ENCODE measurements around the gene NRSN2.
A peak's percentile ranks its signal among the peaks of the same experiment; 100 is the strongest.

The NRSN2 gene

GRCh38 chr20:397432-398237 lies 50.7 kb downstream of the NRSN2 start:
- peaks cover 6 to 50% (median 34%) of the 10 kb centered on the region in 4 experiments for H3K36me3 ChIP-seq (ENCODE audit: control insufficient read depth in 4 of 4, insufficient read depth in 4 of 4, low read length in 3 of 4)
- no peaks in the 10 kb centered on the region for H3K27me3 ChIP-seq (replicated peaks in 2 of 5; ENCODE audit: control insufficient read depth in 4 of 5, insufficient read depth in 5 of 5, low read length in 4 of 5)
- H3K9me3 ChIP-seq (ENCODE audit: control extremely low read depth in 1 of 5, control insufficient read depth in 4 of 5, insufficient read depth in 2 of 5, low read depth in 1 of 5, low read length in 4 of 5): no peaks in the 10 kb centered on the region
- CTCF ChIA-PET: interaction anchor here (1.4 kb wide), 1 partner anchor 10 kb away, joined by 3 read pairs; no protein-coding TSS in a partner anchor
- H3K27ac ChIP-seq (ENCODE audit: insufficient read depth in 1 of 2, low read depth in 1 of 2, low read length in 2 of 2, poor library complexity in 1 of 2, severe bottlenecking in 2 of 2): no peak overlapping the region
- H3K4me1 ChIP-seq (ENCODE audit: control extremely low read depth in 1 of 4, control insufficient read depth in 4 of 4, insufficient read depth in 4 of 4, low read length in 3 of 4): peaks cover 0 to 19% (median 5%) of the 10 kb centered on the region in 4 experiments
- POLR2A ChIA-PET: interaction anchor here (1.3 kb wide), 1 partner anchor 10 kb away, joined by 3 read pairs; no protein-coding TSS in a partner anchor
- no peak for DNase-seq
- 98% methylated on average over 3 of the region's 6 CpGs for WGBS (ENCODE audit: insufficient coverage)
- no peak overlapping the region for H3K4me3 ChIP-seq (ENCODE audit: control insufficient read depth in 1 of 7, extremely low read depth in 1 of 7, insufficient read depth in 4 of 7, low read depth in 2 of 7, low read length in 6 of 7)

- Histone ChIP-seq H3K4me1 (ENCODE audit: control extremely low read depth in 1 of 4, control insufficient read depth in 4 of 4, insufficient read depth in 4 of 4, low read length in 3 of 4) (peaks cover 0 to 19% (median 5%) of the 10 kb centered on the region in 4 experiments), H3K27ac (ENCODE audit: insufficient read depth in 1 of 2, low read depth in 1 of 2, low read length in 2 of 2, poor library complexity in 1 of 2, severe bottlenecking in 2 of 2) (no peak overlapping the region), H3K27me3 (replicated peaks in 2 of 5; ENCODE audit: control insufficient read depth in 4 of 5, insufficient read depth in 5 of 5, low read length in 4 of 5) (no peaks in the 10 kb centered on the region), H3K4me3 (ENCODE audit: control insufficient read depth in 1 of 7, extremely low read depth in 1 of 7, insufficient read depth in 4 of 7, low read depth in 2 of 7, low read length in 6 of 7) (no peak overlapping the region), H3K9me3 (ENCODE audit: control extremely low read depth in 1 of 5, control insufficient read depth in 4 of 5, insufficient read depth in 2 of 5, low read depth in 1 of 5, low read length in 4 of 5) (no peaks in the 10 kb centered on the region), H3K36me3 (ENCODE audit: control insufficient read depth in 4 of 4, insufficient read depth in 4 of 4, low read length in 3 of 4) (peaks cover 6 to 38% (median 28%) of the 10 kb centered on the region in 4 experiments)
- POLR2A ChIA-PET: interaction anchor here (1.0 to 1.3 kb wide), 2 partner anchors 8 to 17 kb away, joined by 3 read pairs; no protein-coding TSS in a partner anchor
- no peak for DNase-seq
- 98% methylated on average over 9 of the region's 9 CpGs for WGBS (ENCODE audit: insufficient coverage)
- CTCF ChIA-PET: interaction anchor here (0.8 to 1.6 kb wide), 5 partner anchors 8 to 80 kb away, joined by 3 to 5 read pairs (median 3); no protein-coding TSS in a partner anchor
These were observed 52.3 kb downstream of the NRSN2 start for GRCh38 chr20:399182-399707.

- Histone ChIP-seq H3K27me3 (replicated peaks in 2 of 5; ENCODE audit: control insufficient read depth in 4 of 5, insufficient read depth in 5 of 5, low read length in 4 of 5) (no peaks in the 10 kb centered on the region), H3K4me1 (ENCODE audit: control extremely low read depth in 1 of 4, control insufficient read depth in 4 of 4, insufficient read depth in 4 of 4, low read length in 3 of 4) (peaks cover 0 to 19% (median 5%) of the 10 kb centered on the region in 4 experiments), H3K27ac (ENCODE audit: insufficient read depth in 1 of 2, low read depth in 1 of 2, low read length in 2 of 2, poor library complexity in 1 of 2, severe bottlenecking in 2 of 2) (no peak overlapping the region), H3K9me3 (ENCODE audit: control extremely low read depth in 1 of 5, control insufficient read depth in 4 of 5, insufficient read depth in 2 of 5, low read depth in 1 of 5, low read length in 4 of 5) (no peaks in the 10 kb centered on the region), H3K4me3 (ENCODE audit: control insufficient read depth in 1 of 7, extremely low read depth in 1 of 7, insufficient read depth in 4 of 7, low read depth in 2 of 7, low read length in 6 of 7) (no peak overlapping the region), H3K36me3 (ENCODE audit: control insufficient read depth in 4 of 4, insufficient read depth in 4 of 4, low read length in 3 of 4) (peaks cover 0 to 30% (median 22%) of the 10 kb centered on the region in 4 experiments)
- POLR2A ChIA-PET: no interaction called here
- no CpG with 5 or more reads among the region's 2 CpGs for WGBS (ENCODE audit: insufficient coverage)
- CTCF ChIA-PET: interaction anchor here (0.8 to 1.6 kb wide), 6 partner anchors 9 to 87 kb away, joined by 3 to 5 read pairs (median 3); no protein-coding TSS in a partner anchor
- no peak for DNase-seq
These were observed 53.2 kb downstream of the NRSN2 start for GRCh38 chr20:400128-400453.

GRCh38 chr20:400454-401275 lies 53.8 kb downstream of the NRSN2 start:
- H3K4me1 ChIP-seq (ENCODE audit: control extremely low read depth in 1 of 4, control insufficient read depth in 4 of 4, insufficient read depth in 4 of 4, low read length in 3 of 4): peaks cover 0 to 19% (median 5%) of the 10 kb centered on the region in 4 experiments
- no peak overlapping the region for H3K27ac ChIP-seq (ENCODE audit: insufficient read depth in 1 of 2, low read depth in 1 of 2, low read length in 2 of 2, poor library complexity in 1 of 2, severe bottlenecking in 2 of 2)
- H3K27me3 ChIP-seq (replicated peaks in 2 of 5; ENCODE audit: control insufficient read depth in 4 of 5, insufficient read depth in 5 of 5, low read length in 4 of 5): no peaks in the 10 kb centered on the region
- DNase-seq: peak in 2 of 3 donors; percentile 42 to 58
- H3K36me3 ChIP-seq (ENCODE audit: control insufficient read depth in 4 of 4, insufficient read depth in 4 of 4, low read length in 3 of 4): peaks cover 0 to 26% (median 17%) of the 10 kb centered on the region in 4 experiments
- 60% methylated on average over 1 of the region's 5 CpGs for WGBS (ENCODE audit: insufficient coverage)
- ChIA-PET POLR2A (no interaction called here), CTCF (interaction anchor here (0.8 to 1.6 kb wide), 6 partner anchors 16 to 86 kb away, joined by 3 to 5 read pairs (median 3); no protein-coding TSS in a partner anchor)
- H3K9me3 ChIP-seq (ENCODE audit: control extremely low read depth in 1 of 5, control insufficient read depth in 4 of 5, insufficient read depth in 2 of 5, low read depth in 1 of 5, low read length in 4 of 5): no peaks in the 10 kb centered on the region
- H3K4me3 ChIP-seq (ENCODE audit: control insufficient read depth in 1 of 7, extremely low read depth in 1 of 7, insufficient read depth in 4 of 7, low read depth in 2 of 7, low read length in 6 of 7): no peak overlapping the region

GRCh38 chr20:401682-402495 lies 55.0 kb downstream of the NRSN2 start:
- peaks cover 0 to 22% (median 8%) of the 10 kb centered on the region in 4 experiments for H3K4me1 ChIP-seq (ENCODE audit: control extremely low read depth in 1 of 4, control insufficient read depth in 4 of 4, insufficient read depth in 4 of 4, low read length in 3 of 4)
- POLR2A ChIA-PET: no interaction called here
- no peaks in the 10 kb centered on the region for H3K9me3 ChIP-seq (ENCODE audit: control extremely low read depth in 1 of 5, control insufficient read depth in 4 of 5, insufficient read depth in 2 of 5, low read depth in 1 of 5, low read length in 4 of 5)
- CTCF ChIA-PET: interaction anchor here (1.4 to 2.2 kb wide), 3 partner anchors 30 to 74 kb away, joined by 3 to 8 read pairs (median 4); no protein-coding TSS in a partner anchor
- no peak overlapping the region for H3K4me3 ChIP-seq (ENCODE audit: control insufficient read depth in 1 of 7, extremely low read depth in 1 of 7, insufficient read depth in 4 of 7, low read depth in 2 of 7, low read length in 6 of 7)
- no peak overlapping the region for H3K27ac ChIP-seq (ENCODE audit: insufficient read depth in 1 of 2, low read depth in 1 of 2, low read length in 2 of 2, poor library complexity in 1 of 2, severe bottlenecking in 2 of 2)
- DNase-seq: peak in 2 of 3 donors; percentile 3 to 15
- peaks cover 0 to 14% (median 7%) of the 10 kb centered on the region in 4 experiments for H3K36me3 ChIP-seq (ENCODE audit: control insufficient read depth in 4 of 4, insufficient read depth in 4 of 4, low read length in 3 of 4)
- WGBS (ENCODE audit: insufficient coverage): 88% methylated on average over 6 of the region's 9 CpGs
- H3K27me3 ChIP-seq (replicated peaks in 2 of 5; ENCODE audit: control insufficient read depth in 4 of 5, insufficient read depth in 5 of 5, low read length in 4 of 5): no peaks in the 10 kb centered on the region

- Histone ChIP-seq H3K9me3 (ENCODE audit: control extremely low read depth in 1 of 5, control insufficient read depth in 4 of 5, insufficient read depth in 2 of 5, low read depth in 1 of 5, low read length in 4 of 5) (no peaks in the 10 kb centered on the region), H3K27ac (ENCODE audit: insufficient read depth in 1 of 2, low read depth in 1 of 2, low read length in 2 of 2, poor library complexity in 1 of 2, severe bottlenecking in 2 of 2) (no peak overlapping the region), H3K27me3 (replicated peaks in 2 of 5; ENCODE audit: control insufficient read depth in 4 of 5, insufficient read depth in 5 of 5, low read length in 4 of 5) (no peaks in the 10 kb centered on the region), H3K36me3 (ENCODE audit: control insufficient read depth in 4 of 4, insufficient read depth in 4 of 4, low read length in 3 of 4) (peaks cover 0 to 8% (median 4%) of the 10 kb centered on the region in 4 experiments), H3K4me1 (ENCODE audit: control extremely low read depth in 1 of 4, control insufficient read depth in 4 of 4, insufficient read depth in 4 of 4, low read length in 3 of 4) (peaks cover 0 to 28% (median 14%) of the 10 kb centered on the region in 4 experiments), H3K4me3 (ENCODE audit: control insufficient read depth in 1 of 7, extremely low read depth in 1 of 7, insufficient read depth in 4 of 7, low read depth in 2 of 7, low read length in 6 of 7) (no peak overlapping the region)
- 55% methylated on average over 2 of the region's 2 CpGs for WGBS (ENCODE audit: insufficient coverage)
- CTCF ChIA-PET: interaction anchor here (2.2 kb wide), 1 partner anchor 30 kb away, joined by 8 read pairs; no protein-coding TSS in a partner anchor
- no peak for DNase-seq
- POLR2A ChIA-PET: no interaction called here
These were observed 55.6 kb downstream of the NRSN2 start for GRCh38 chr20:402496-402885.

All from common myeloid progenitor, CD34-positive (primary cell).